Measurements from ENCODE around the gene SLC25A53.
"Not testable (repeated sequence)": the region's sequence is repeated elsewhere in the genome, so short reads cannot be mapped to it uniquely, and the experiment has no call there.

SLC25A53 gene

GRCh38 chrX:104054956-104055355 is 101.9 kb downstream of the SLC25A53 start:
- DNase-seq: not testable (repeated sequence)

All from 8988T (cell line).